Liver (tissue), 9 donors: ENCODE results near the gene IL7R. TPM values are rescaled to one million over a fixed set of nuclear protein-coding genes. Genes with fewer than 3 reads are reported as not detected.

Experiments
- DNase-seq: peaks from one replicate; pipeline ENCODE4 v3.0.0-alpha.2; 2017; ENCODE audit warnings: low spot score
- H3K27ac ChIP-seq, 2 donors: one replicate each; pipeline ENCODE4 v1.7.0; 2013; ENCODE audit warnings: inconsistent platforms in 2 of 2, low read length in 2 of 2, control low read depth in 1 of 2, low read depth in 1 of 2, mild to moderate bottlenecking in 1 of 2
- H3K27me3 ChIP-seq, 4 donors: one replicate each; pipeline versions ENCODE4 v1.6.1 to v1.7.0; 2013; ENCODE audit warnings: low read length in 3 of 4, inconsistent platforms in 1 of 4, mild to moderate bottlenecking in 1 of 4, moderate library complexity in 1 of 4; ENCODE audit not compliant: control insufficient read depth in 4 of 4, insufficient read depth in 4 of 4
- H3K36me3 ChIP-seq, 4 donors: one replicate each; pipeline versions ENCODE4 v1.6.1 to v1.7.0; 2013; ENCODE audit warnings: low read length in 3 of 4, mild to moderate bottlenecking in 3 of 4, low read depth in 1 of 4, moderate library complexity in 1 of 4; ENCODE audit not compliant: control insufficient read depth in 4 of 4, insufficient read depth in 3 of 4
- H3K4me1 ChIP-seq, 4 donors: one replicate each; pipeline versions ENCODE4 v1.6.1 to v1.7.0; 2013; ENCODE audit warnings: low read length in 3 of 4, mild to moderate bottlenecking in 3 of 4, moderate library complexity in 1 of 4; ENCODE audit not compliant: control insufficient read depth in 4 of 4, insufficient read depth in 4 of 4
- H3K4me3 ChIP-seq, 3 donors: one replicate each; pipeline versions ENCODE4 v1.6.1 to v1.7.0; 2013; ENCODE audit warnings: low read length in 3 of 3, control low read depth in 1 of 3, low read depth in 1 of 3, mild to moderate bottlenecking in 1 of 3
- H3K9ac ChIP-seq, 2 donors: one replicate each; pipeline ENCODE4 v1.7.0; 2013; ENCODE audit warnings: low read length in 2 of 2, mild to moderate bottlenecking in 2 of 2, moderate library complexity in 2 of 2, control low read depth in 1 of 2, low read depth in 1 of 2
- H3K9me3 ChIP-seq, 4 donors: one replicate each; pipeline versions ENCODE4 v1.6.1 to v1.7.0; 2013; ENCODE audit warnings: low read length in 3 of 4; ENCODE audit not compliant: control insufficient read depth in 4 of 4
- EGR1 ChIP-seq, 2 donors: IDR thresholded peaks; 2 replicates each; pipeline ENCODE4 v1.6.1; 2016 to 2018; ENCODE audit warnings: antibody characterized with exemption in 2 of 2, low read depth in 2 of 2
- FOXA1 ChIP-seq: IDR thresholded peaks from 2 replicates; pipeline ENCODE4 v1.6.1; 2016; ENCODE audit warnings: antibody characterized with exemption
- FOXA2 ChIP-seq: IDR thresholded peaks from 2 replicates; pipeline ENCODE4 v1.6.1; 2016; ENCODE audit warnings: antibody characterized with exemption
- HNF4G ChIP-seq: IDR thresholded peaks from 2 replicates; pipeline ENCODE4 v1.6.1; 2016; ENCODE audit warnings: antibody characterized with exemption
- NR2F2 ChIP-seq: IDR thresholded peaks from 2 replicates; pipeline ENCODE4 v1.6.1; 2016; ENCODE audit warnings: antibody characterized with exemption
- RAD21 ChIP-seq, 2 donors: IDR thresholded peaks; 2 replicates each; pipeline ENCODE4 v1.6.1; 2016; ENCODE audit warnings: antibody characterized with exemption in 2 of 2, mild to moderate bottlenecking in 2 of 2
- RXRA ChIP-seq, 2 donors: IDR thresholded peaks; 2 replicates each; pipeline ENCODE4 v1.6.1; 2017 to 2018; ENCODE audit warnings: antibody characterized with exemption in 2 of 2, mild to moderate bottlenecking in 1 of 2
- TAF1 ChIP-seq: conservative IDR thresholded peaks from 2 replicates; pipeline ENCODE4 v1.6.1; 2016; ENCODE audit warnings: antibody characterized with exemption, mild to moderate bottlenecking
- YY1 ChIP-seq: IDR thresholded peaks from 2 replicates; pipeline ENCODE4 v1.6.1; 2016; ENCODE audit warnings: antibody characterized with exemption, mild to moderate bottlenecking
- WGBS: extraction: QIAGEN DNeasy Blood & Tissue Kit; methylation state at CpG from one replicate; pipeline ENCODE4 v1.1.7; 2013; 5-methylcytosine and 5-hydroxymethylcytosine counted together
- polyA plus RNA-seq, 2 donors: library from polyadenylated mRNA; stranded (reverse) in 1 of 2; unstranded in 1 of 2; fragments of 200-250 nt in 1 of 2; fragments of >200 nt in 1 of 2; fragmentation: Nextera tagmentation in 1 of 2; extraction: Ambion mirVana in 1 of 2; gene quantifications; one replicate each; pipeline versions ENCODE4 v1.2.1 to v1.2.3, GENCODE V29; 2013 to 2015
- total RNA-seq, 2 donors: library from RNA; depleted of rRNA; stranded (reverse); fragments of >200 nt; gene quantifications; one replicate each; pipeline ENCODE4 v1.2.3, GENCODE V29; 2014
- TF ChIP-seq, protein P1 (sequence below): IDR thresholded peaks from 2 replicates; pipeline ENCODE4 v1.6.1; 2016; ENCODE audit warnings: antibody characterized with exemption, mild to moderate bottlenecking
- TF ChIP-seq, protein P2 (sequence below): fragments of 150-350 bp; IDR thresholded peaks from 2 replicates; pipeline ENCODE4 v1.5.1; 2017; ENCODE audit warnings: improper control_type of control experiment, low read depth, low read length; ENCODE audit not compliant: missing input control
- donor health status: healthy.
- donor health status: healthy.
- donor health status: healthy.
- donor health status: healthy.
- donor health status: healthy.

Gene IL7R
- total and polyA plus RNA-seq, 4 donors = 1.0 to 5.4 (median 2.4) TPM

DNA sequence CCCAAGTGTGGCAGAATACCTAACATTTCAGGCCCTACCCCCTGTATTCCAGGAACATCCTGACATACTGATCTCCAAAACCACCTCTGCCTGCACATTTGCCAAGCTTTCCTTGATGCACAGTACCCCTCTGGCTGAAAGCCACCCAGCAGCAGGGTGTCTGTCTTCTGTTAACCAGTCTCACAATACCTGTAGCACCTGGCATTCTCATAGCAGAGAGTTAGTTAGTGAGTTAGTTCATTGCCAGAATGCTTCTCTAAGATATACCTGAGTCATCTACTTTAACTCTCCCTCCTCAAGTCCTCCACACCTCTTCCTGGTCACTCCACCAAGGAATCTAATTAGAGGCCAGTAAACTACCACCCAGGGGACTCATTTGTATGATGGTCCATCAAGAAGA is 46.1 kb upstream of the IL7R start (continued):
- TF ChIP-seq, protein P1, sequence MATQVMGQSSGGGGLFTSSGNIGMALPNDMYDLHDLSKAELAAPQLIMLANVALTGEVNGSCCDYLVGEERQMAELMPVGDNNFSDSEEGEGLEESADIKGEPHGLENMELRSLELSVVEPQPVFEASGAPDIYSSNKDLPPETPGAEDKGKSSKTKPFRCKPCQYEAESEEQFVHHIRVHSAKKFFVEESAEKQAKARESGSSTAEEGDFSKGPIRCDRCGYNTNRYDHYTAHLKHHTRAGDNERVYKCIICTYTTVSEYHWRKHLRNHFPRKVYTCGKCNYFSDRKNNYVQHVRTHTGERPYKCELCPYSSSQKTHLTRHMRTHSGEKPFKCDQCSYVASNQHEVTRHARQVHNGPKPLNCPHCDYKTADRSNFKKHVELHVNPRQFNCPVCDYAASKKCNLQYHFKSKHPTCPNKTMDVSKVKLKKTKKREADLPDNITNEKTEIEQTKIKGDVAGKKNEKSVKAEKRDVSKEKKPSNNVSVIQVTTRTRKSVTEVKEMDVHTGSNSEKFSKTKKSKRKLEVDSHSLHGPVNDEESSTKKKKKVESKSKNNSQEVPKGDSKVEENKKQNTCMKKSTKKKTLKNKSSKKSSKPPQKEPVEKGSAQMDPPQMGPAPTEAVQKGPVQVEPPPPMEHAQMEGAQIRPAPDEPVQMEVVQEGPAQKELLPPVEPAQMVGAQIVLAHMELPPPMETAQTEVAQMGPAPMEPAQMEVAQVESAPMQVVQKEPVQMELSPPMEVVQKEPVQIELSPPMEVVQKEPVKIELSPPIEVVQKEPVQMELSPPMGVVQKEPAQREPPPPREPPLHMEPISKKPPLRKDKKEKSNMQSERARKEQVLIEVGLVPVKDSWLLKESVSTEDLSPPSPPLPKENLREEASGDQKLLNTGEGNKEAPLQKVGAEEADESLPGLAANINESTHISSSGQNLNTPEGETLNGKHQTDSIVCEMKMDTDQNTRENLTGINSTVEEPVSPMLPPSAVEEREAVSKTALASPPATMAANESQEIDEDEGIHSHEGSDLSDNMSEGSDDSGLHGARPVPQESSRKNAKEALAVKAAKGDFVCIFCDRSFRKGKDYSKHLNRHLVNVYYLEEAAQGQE = no peak
- no peak for TF ChIP-seq EGR1 (IDR thresholded peaks at IDR 0.05; ENCODE audit: low read depth in 2 of 2)
- no peak for TF ChIP-seq YY1

DNA sequence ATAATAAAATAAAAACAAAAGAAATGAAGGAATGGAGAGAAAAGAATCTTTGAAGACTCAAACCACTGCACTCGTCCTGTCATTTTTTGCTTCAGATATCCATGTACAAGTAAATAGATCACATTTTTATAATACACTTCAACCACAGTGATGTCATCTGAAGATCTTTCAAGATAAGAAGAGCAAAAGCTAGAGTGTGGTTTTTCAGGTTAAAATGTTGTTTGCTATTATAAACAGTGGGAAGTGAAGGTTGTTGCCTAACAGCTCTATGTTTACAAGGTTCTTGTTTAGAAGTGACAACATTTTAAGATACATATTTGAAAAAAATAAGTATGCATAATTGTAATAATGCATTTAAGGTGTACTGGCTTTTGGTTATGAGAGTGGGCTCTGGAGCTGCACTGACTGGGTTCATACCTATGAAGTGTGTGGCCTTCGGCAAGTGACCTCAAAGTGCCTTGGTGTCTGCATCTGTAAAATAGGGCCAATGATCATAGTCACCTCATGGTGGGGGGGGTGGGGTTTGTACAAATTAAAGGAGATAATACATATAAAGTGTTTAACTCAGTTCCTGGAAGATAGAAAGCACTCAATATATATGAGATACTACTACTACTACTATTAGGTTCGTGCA is 45.5 kb upstream of the IL7R start:
- Histone ChIP-seq H3K4me3 (no peak overlapping the region), H3K9ac (no peak overlapping the region), H3K4me1 (no peaks in the 10 kb centered on the region), H3K27ac (no peak overlapping the region), H3K36me3 (no peaks in the 10 kb centered on the region), H3K27me3 (no peaks in the 10 kb centered on the region), H3K9me3 (no peaks in the 10 kb centered on the region)
- WGBS = 80% methylated on average over 3 of the region's 3 CpGs
- DNase-seq = no peak
- no peak for TF ChIP-seq TAF1

DNA sequence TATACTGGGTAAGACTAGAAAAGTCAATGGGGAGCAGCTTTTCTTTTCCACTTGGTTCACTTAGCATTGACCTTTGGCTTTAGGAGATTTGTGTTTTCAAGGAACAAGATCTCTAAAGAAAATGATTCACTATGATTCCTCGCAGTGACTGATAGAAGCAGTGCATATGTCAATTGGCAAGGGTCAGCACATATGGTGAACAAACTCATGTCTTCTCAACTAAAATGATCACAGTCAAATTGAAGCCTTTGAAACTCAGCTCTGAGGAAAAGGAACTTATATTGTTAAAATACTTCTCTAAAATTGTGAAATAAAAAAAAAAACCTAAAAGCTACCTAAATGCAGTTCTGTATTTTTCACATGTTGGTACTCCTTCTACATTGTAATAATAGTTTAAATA is 43.2 kb upstream of the IL7R start:
- 89% methylated on average over 1 of the region's 1 CpG for WGBS
- Histone ChIP-seq H3K9me3 (no peaks in the 10 kb centered on the region), H3K9ac (no peak overlapping the region), H3K27ac (no peak overlapping the region), H3K36me3 (no peaks in the 10 kb centered on the region), H3K27me3 (no peaks in the 10 kb centered on the region), H3K4me3 (no peak overlapping the region), H3K4me1 (no peaks in the 10 kb centered on the region)
- DNase-seq = no peak
- TF ChIP-seq HNF4G = no peak
- no peak for TF ChIP-seq FOXA2
- TF ChIP-seq NR2F2 = no peak
- TF ChIP-seq, protein P1 = no peak
- TF ChIP-seq RXRA (IDR thresholded peaks at IDR 0.05) = no peak
- TF ChIP-seq RAD21 (IDR thresholded peaks at IDR 0.05) = no peak
- TF ChIP-seq, protein P2, sequence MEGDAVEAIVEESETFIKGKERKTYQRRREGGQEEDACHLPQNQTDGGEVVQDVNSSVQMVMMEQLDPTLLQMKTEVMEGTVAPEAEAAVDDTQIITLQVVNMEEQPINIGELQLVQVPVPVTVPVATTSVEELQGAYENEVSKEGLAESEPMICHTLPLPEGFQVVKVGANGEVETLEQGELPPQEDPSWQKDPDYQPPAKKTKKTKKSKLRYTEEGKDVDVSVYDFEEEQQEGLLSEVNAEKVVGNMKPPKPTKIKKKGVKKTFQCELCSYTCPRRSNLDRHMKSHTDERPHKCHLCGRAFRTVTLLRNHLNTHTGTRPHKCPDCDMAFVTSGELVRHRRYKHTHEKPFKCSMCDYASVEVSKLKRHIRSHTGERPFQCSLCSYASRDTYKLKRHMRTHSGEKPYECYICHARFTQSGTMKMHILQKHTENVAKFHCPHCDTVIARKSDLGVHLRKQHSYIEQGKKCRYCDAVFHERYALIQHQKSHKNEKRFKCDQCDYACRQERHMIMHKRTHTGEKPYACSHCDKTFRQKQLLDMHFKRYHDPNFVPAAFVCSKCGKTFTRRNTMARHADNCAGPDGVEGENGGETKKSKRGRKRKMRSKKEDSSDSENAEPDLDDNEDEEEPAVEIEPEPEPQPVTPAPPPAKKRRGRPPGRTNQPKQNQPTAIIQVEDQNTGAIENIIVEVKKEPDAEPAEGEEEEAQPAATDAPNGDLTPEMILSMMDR = no peak
- TF ChIP-seq FOXA1 = no peak
